SK-N-MC (cell line): ENCODE data around the gene CCBE1.

Experiments used
- EZH2 ChIP-seq: fragments of 200-600 bp; sonication (generic); IDR thresholded peaks from one replicate; pipeline ENCODE4 v1.6.1; 2017; ENCODE audit warnings: antibody characterized with exemption
- FOXP2 ChIP-seq: optimal IDR thresholded peaks from 2 replicates; pipeline ENCODE3; 2011; ENCODE audit warnings: mild to moderate bottlenecking, moderate library complexity; ENCODE audit not compliant: insufficient read depth; ENCODE audit errors: extremely low read length, control extremely low read depth
- POLR2AphosphoS5 ChIP-seq: IDR thresholded peaks from 2 replicates; pipeline ENCODE4 v1.6.1; 2012; ENCODE audit warnings: mild to moderate bottlenecking, low read depth, low read length, borderline replicate concordance

- TF ChIP-seq POLR2AphosphoS5 (no peak), EZH2 (no peak), FOXP2 (no peak)
Observed at GRCh38 chr18:59567431-59567830, 129.8 kb downstream of the CCBE1 start.
